ENCODE data around the gene PDSS2.

- TF ChIP-seq CTCF (IDR thresholded peaks at IDR 0.05) (no peak), POLR2A (IDR thresholded peaks at IDR 0.05) (no peak)
These were observed 254.0 kb downstream of the PDSS2 start for GRCh38 chr6:107205058-107205998.

Measured in gastroesophageal sphincter (tissue), 3 donors.